SU-DHL-6 (cell line): ENCODE results near the gene ALDH3A1.

ENCODE experiments used
- H2AFZ ChIP-seq: fragments of 200-600 bp; sonication (generic); 2 replicates; pipeline ENCODE4 v1.6.1; 2014; ENCODE audit warnings: low read depth, mild to moderate bottlenecking, moderate library complexity, mixed read lengths, antibody characterized with exemption, low read length; ENCODE audit not compliant: severe bottlenecking
- H3F3A ChIP-seq: fragments of 200-600 bp; shearing (Covaris generic); 2 replicates; pipeline ENCODE4 v1.6.0; 2016; ENCODE audit warnings: antibody characterized with exemption, mild to moderate bottlenecking; ENCODE audit not compliant: insufficient read depth
- H3K27ac ChIP-seq: fragments of 200-600 bp; sonication (generic); 2 replicates; pipeline ENCODE4 v1.5.1; 2016; ENCODE audit warnings: low read depth, mild to moderate bottlenecking, low read length, moderate library complexity, mixed read lengths
- H3K27me3 ChIP-seq: fragments of 200-600 bp; sonication (generic), shearing (Covaris generic); 2 replicates; pipeline ENCODE4 v1.6.0; 2014; ENCODE audit warnings: mild to moderate bottlenecking, low read length
- H3K36me3 ChIP-seq: fragments of 200-600 bp; sonication (generic); 2 replicates; pipeline ENCODE4 v1.6.1; 2014; ENCODE audit warnings: mild to moderate bottlenecking, low read length, mixed read lengths
- H3K4me2 ChIP-seq: fragments of 300-600, 200-600 bp; shearing (Covaris generic), sonication (generic); 2 replicates; pipeline ENCODE4 v1.6.0; 2014; ENCODE audit warnings: low read length, low read depth, mild to moderate bottlenecking; ENCODE audit not compliant: poor library complexity, severe bottlenecking
- H3K4me3 ChIP-seq: fragments of 200-600 bp; sonication (generic); 2 replicates; pipeline ENCODE4 v1.5.1; 2014; ENCODE audit warnings: antibody characterized with exemption, low read length, mild to moderate bottlenecking, mixed read lengths; ENCODE audit not compliant: insufficient read depth, poor library complexity, severe bottlenecking
- H3K79me2 ChIP-seq: fragments of 200-600 bp; sonication (generic); 2 replicates; pipeline ENCODE4 v1.6.1; 2014; ENCODE audit warnings: mild to moderate bottlenecking, low read length, moderate library complexity; ENCODE audit not compliant: insufficient read depth
- H3K9ac ChIP-seq: fragments of 200-600 bp; sonication (generic); 2 replicates; pipeline ENCODE4 v1.7.0; 2014; ENCODE audit warnings: mild to moderate bottlenecking, low read length
- H3K9me2 ChIP-seq: fragments of 200-600 bp; sonication (generic); replicated peaks from 2 replicates; pipeline ENCODE4 v1.6.1; 2014; ENCODE audit warnings: low read length; ENCODE audit not compliant: insufficient read depth
- H3K9me3 ChIP-seq: fragments of 200-600 bp; sonication (generic); 2 replicates; pipeline ENCODE4 v1.6.1; 2014; ENCODE audit warnings: low read length, mixed read lengths; ENCODE audit not compliant: insufficient read depth
- H4K20me1 ChIP-seq: fragments of 200-600 bp; sonication (generic); 2 replicates; pipeline ENCODE4 v1.6.1; 2014; ENCODE audit warnings: low read depth, mild to moderate bottlenecking, antibody characterized with exemption, low read length, moderate library complexity, mixed read lengths
- EZH2phosphoT487 ChIP-seq: fragments of 200-600 bp; sonication (generic), shearing (Covaris generic); conservative IDR thresholded peaks from 2 replicates; pipeline ENCODE4 v1.6.1; 2018; ENCODE audit warnings: mild to moderate bottlenecking, antibody characterized with exemption, low read length, moderate library complexity, mixed read lengths
- TF ChIP-seq, protein P1 (sequence below): fragments of 200-600 bp; sonication (generic); IDR thresholded peaks from one replicate; pipeline ENCODE4 v1.5.1; 2017; ENCODE audit warnings: antibody characterized with exemption, mild to moderate bottlenecking, low read length, moderate library complexity; ENCODE audit not compliant: insufficient read depth, poor library complexity, severe bottlenecking

Gene ALDH3A1

DNA sequence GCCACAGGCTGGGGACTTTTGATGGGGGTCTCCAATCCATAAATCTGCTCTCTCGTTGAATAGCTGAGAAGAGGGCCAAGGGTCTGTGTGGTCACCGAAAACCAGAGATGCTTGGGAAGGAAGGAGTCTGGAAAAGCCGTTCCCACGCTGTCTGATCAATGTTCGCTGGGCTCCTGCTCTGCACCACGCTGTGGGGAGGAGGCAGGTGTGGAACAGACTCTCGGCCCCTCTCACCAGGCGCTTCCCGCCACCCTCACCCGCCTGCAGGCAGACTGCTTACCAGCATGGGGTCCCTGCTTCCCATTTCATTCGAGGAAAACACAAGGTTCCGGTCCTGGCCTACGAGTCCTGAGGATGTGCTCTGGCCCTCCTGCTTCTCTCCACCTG lies 702 bp upstream of the ALDH3A1 start:
- Histone ChIP-seq H2AFZ (no peak overlapping the region), H3K36me3 (no peaks in the 10 kb centered on the region), H3F3A (no peaks in the 10 kb centered on the region), H3K4me3 (no peak overlapping the region), H3K4me2 (no peak overlapping the region), H4K20me1 (no peaks in the 10 kb centered on the region), H3K27me3 (no peaks in the 10 kb centered on the region), H3K9me3 (no peaks in the 10 kb centered on the region), H3K79me2 (no peaks in the 10 kb centered on the region), H3K9me2 (no peaks in the 10 kb centered on the region), H3K27ac (no peak overlapping the region), H3K9ac (no peak overlapping the region)
- no peak for TF ChIP-seq EZH2phosphoT487
- TF ChIP-seq, protein P1, sequence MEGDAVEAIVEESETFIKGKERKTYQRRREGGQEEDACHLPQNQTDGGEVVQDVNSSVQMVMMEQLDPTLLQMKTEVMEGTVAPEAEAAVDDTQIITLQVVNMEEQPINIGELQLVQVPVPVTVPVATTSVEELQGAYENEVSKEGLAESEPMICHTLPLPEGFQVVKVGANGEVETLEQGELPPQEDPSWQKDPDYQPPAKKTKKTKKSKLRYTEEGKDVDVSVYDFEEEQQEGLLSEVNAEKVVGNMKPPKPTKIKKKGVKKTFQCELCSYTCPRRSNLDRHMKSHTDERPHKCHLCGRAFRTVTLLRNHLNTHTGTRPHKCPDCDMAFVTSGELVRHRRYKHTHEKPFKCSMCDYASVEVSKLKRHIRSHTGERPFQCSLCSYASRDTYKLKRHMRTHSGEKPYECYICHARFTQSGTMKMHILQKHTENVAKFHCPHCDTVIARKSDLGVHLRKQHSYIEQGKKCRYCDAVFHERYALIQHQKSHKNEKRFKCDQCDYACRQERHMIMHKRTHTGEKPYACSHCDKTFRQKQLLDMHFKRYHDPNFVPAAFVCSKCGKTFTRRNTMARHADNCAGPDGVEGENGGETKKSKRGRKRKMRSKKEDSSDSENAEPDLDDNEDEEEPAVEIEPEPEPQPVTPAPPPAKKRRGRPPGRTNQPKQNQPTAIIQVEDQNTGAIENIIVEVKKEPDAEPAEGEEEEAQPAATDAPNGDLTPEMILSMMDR, result no peak

DNA sequence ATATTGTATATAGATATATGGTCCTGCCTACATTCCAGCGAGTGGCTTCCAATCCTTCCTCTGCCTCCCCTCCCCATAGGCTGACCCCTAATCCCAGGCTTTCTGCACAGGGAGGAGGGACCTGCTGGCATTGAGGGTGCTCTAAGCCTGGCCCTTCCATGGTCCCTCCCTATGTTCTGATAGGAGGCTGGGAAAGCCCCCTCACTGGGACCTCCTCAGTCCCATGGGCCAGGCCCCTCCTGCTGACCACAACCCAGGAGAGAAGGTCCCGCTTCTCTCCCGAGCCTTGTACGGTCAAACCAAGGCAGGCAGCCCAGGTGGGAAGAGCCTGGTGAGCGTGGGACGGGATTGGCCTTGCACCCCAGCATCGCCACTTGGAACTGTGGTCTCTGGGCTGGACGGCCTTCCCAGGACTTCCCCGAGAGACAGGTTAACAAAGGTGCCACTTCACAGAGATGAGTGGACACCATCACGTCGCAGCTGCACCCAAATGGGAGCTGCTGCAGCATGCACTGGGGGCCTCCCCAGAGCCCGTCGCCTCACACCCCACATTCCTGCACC lies 859 bp downstream of the ALDH3A1 start:
- no peak overlapping the region for H3K9ac ChIP-seq
- no peaks in the 10 kb centered on the region for H3K36me3 ChIP-seq
- H4K20me1 ChIP-seq, result no peaks in the 10 kb centered on the region
- TF ChIP-seq, protein P1, result no peak
- TF ChIP-seq EZH2phosphoT487, result no peak
- no peaks in the 10 kb centered on the region for H3K9me2 ChIP-seq
- H3K27me3 ChIP-seq, result no peaks in the 10 kb centered on the region
- H3K79me2 ChIP-seq, result no peaks in the 10 kb centered on the region
- no peaks in the 10 kb centered on the region for H3K9me3 ChIP-seq
- no peak overlapping the region for H3K4me2 ChIP-seq
- H3F3A ChIP-seq, result no peaks in the 10 kb centered on the region
- H3K27ac ChIP-seq, result no peak overlapping the region
- no peak overlapping the region for H2AFZ ChIP-seq
- no peak overlapping the region for H3K4me3 ChIP-seq

DNA sequence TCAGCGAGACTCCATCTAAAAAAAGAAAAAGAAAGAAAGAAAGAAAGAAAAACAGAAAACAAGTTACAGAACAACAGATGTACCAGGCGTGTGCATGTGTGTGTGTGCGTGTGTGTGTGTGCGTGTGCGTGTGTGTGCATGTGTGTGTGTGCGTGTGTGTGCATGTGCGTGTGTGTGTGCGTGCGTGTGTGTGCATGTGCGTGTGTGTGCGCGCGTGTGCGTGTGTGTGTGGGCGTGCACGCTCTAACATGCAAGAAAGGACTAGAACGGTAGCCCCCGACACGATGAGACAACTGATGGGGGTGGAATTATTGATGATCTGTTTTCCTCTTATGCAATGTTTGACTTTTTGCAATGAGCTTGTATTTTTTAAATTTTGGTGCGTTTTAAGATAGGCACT lies 1.6 kb downstream of the ALDH3A1 start:
- Histone ChIP-seq H4K20me1 (no peaks in the 10 kb centered on the region), H3F3A (no peaks in the 10 kb centered on the region), H3K4me3 (no peak overlapping the region), H3K9ac (no peak overlapping the region), H3K9me2 (no peaks in the 10 kb centered on the region), H3K27ac (no peak overlapping the region), H3K79me2 (no peaks in the 10 kb centered on the region), H3K27me3 (no peaks in the 10 kb centered on the region), H3K36me3 (no peaks in the 10 kb centered on the region), H3K4me2 (no peak overlapping the region), H2AFZ (no peak overlapping the region), H3K9me3 (no peaks in the 10 kb centered on the region)
- TF ChIP-seq, protein P1, result no peak
- no peak for TF ChIP-seq EZH2phosphoT487
